Endothelial cell of umbilical vein (primary cell): Measurements from ENCODE around the gene LILRA1.

Experiments
- CTCF ChIP-seq, 2 donors: IDR thresholded peaks; 1 replicate in 1 of 2; 2 replicates in 1 of 2; pipeline ENCODE4 v1.5.1; 2011; ENCODE audit warnings: low read length in 2 of 2, mild to moderate bottlenecking in 2 of 2, moderate library complexity in 2 of 2, control low read depth in 1 of 2, inconsistent platforms in 1 of 2, low read depth in 1 of 2; ENCODE audit not compliant: insufficient read depth in 1 of 2; ENCODE audit errors: extremely low read depth in 1 of 2
- EZH2 ChIP-seq: IDR thresholded peaks from 2 replicates; pipeline ENCODE4 v1.6.1; 2012; ENCODE audit warnings: borderline replicate concordance, low read depth, mild to moderate bottlenecking, moderate library complexity, low read length, inconsistent platforms; ENCODE audit not compliant: severe bottlenecking
- FOS ChIP-seq: IDR thresholded peaks from 2 replicates; pipeline ENCODE4 v1.6.1; 2011; ENCODE audit warnings: mild to moderate bottlenecking, low read length, moderate library complexity, borderline replicate concordance; ENCODE audit not compliant: insufficient read depth
- GATA2 ChIP-seq: IDR thresholded peaks from 2 replicates; pipeline ENCODE4 v1.7.0; 2011; ENCODE audit warnings: low read depth, mild to moderate bottlenecking, moderate library complexity, mixed read lengths, low read length; ENCODE audit not compliant: insufficient read length, insufficient read depth
- MAX ChIP-seq: IDR thresholded peaks from 2 replicates; pipeline ENCODE4 v1.6.1; 2011; ENCODE audit not compliant: insufficient read depth, insufficient read length
- MYC ChIP-seq: IDR thresholded peaks from one replicate; pipeline ENCODE4 v1.6.1; 2011; ENCODE audit warnings: mild to moderate bottlenecking, low read depth, low read length
- POLR2A ChIP-seq: IDR thresholded peaks from 2 replicates; pipeline ENCODE4 v1.6.1; 2012; ENCODE audit warnings: low read depth, mild to moderate bottlenecking, control low read depth, low read length
- POLR2AphosphoS5 ChIP-seq: IDR thresholded peaks from 2 replicates; pipeline ENCODE4 v1.6.1; 2012; ENCODE audit warnings: low read depth, mild to moderate bottlenecking, control low read depth, low read length, moderate library complexity; ENCODE audit not compliant: insufficient read depth

GRCh38 chr19:54594737-54595136, 1.3 kb downstream of the LILRA1 start:
- TF ChIP-seq CTCF (IDR thresholded peaks at IDR 0.05; ENCODE audit: extremely low read depth in 1 of 2, insufficient read depth in 1 of 2, low read depth in 1 of 2, low read length in 2 of 2) (no peak), POLR2A (no peak), POLR2AphosphoS5 (no peak), EZH2 (no peak), FOS (no peak), MAX (no peak), GATA2 (no peak), MYC (no peak)
